DND-41 (cell line): ENCODE measurements around the gene DNM2.

Experiments
- ATAC-seq: fragments of 200-7000 bp; cut with Tn5 transposase; 3 replicates; pipeline ENCODE4 v1.9.1; 2021; ENCODE audit warnings: low read depth; ENCODE audit not compliant: insufficient read depth
- DNase-seq: peaks from one replicate; pipeline ENCODE4 v3.0.0-alpha.2; 2020
- H2AFZ ChIP-seq: 2 replicates; pipeline ENCODE4 v1.6.0; 2012; ENCODE audit warnings: low read depth, low read length
- H3K27ac ChIP-seq: 2 replicates; pipeline ENCODE4 v1.5.1; 2012; ENCODE audit warnings: low read length, inconsistent platforms
- H3K27me3 ChIP-seq: fragments of 200-600 bp; sonication (generic); 2 replicates; pipeline ENCODE4 v1.6.0; 2012; ENCODE audit warnings: low read length, mild to moderate bottlenecking, inconsistent platforms; ENCODE audit not compliant: insufficient read depth, poor library complexity
- H3K36me3 ChIP-seq: 2 replicates; pipeline ENCODE4 v1.5.1; 2012; ENCODE audit warnings: low read length, inconsistent platforms; ENCODE audit not compliant: insufficient read depth
- H3K4me1 ChIP-seq: 2 replicates; pipeline ENCODE4 v1.5.1; 2012; ENCODE audit warnings: mild to moderate bottlenecking, low read length; ENCODE audit not compliant: insufficient read depth
- H3K4me2 ChIP-seq: 2 replicates; pipeline ENCODE4 v1.6.0; 2012; ENCODE audit warnings: mild to moderate bottlenecking, moderate library complexity, low read length, inconsistent platforms; ENCODE audit not compliant: insufficient read depth
- H3K4me3 ChIP-seq, 2 experiments: fragments of 200-600 bp in 1 of 2; shearing (Covaris generic) in 1 of 2; 2 replicates each; pipeline ENCODE4 v1.5.1; 2012 to 2016; ENCODE audit warnings: inconsistent platforms in 2 of 2, low read length in 2 of 2, mild to moderate bottlenecking in 2 of 2, low read depth in 1 of 2, moderate library complexity in 1 of 2
- H3K79me2 ChIP-seq: 2 replicates; pipeline ENCODE4 v1.6.0; 2012; ENCODE audit warnings: low read length, inconsistent platforms; ENCODE audit not compliant: insufficient read depth
- H3K9ac ChIP-seq: 2 replicates; pipeline ENCODE4 v1.6.0; 2012; ENCODE audit warnings: low read depth, mild to moderate bottlenecking, inconsistent platforms, low read length, moderate library complexity
- H3K9me3 ChIP-seq: 2 replicates; pipeline ENCODE4 v1.5.1; 2012; ENCODE audit warnings: low read length, moderate library complexity, mild to moderate bottlenecking, inconsistent platforms; ENCODE audit not compliant: insufficient read depth, severe bottlenecking
- H4K20me1 ChIP-seq: 2 replicates; pipeline ENCODE4 v1.6.0; 2012; ENCODE audit warnings: low read length; ENCODE audit not compliant: insufficient read depth
- CTCF ChIP-seq: IDR thresholded peaks from 2 replicates; pipeline ENCODE4 v1.5.1; 2012; ENCODE audit warnings: borderline replicate concordance, low read length, moderate library complexity, mild to moderate bottlenecking; ENCODE audit not compliant: poor library complexity, severe bottlenecking; ENCODE audit errors: extremely low read depth
- EZH2 ChIP-seq: IDR thresholded peaks from 3 replicates; pipeline ENCODE4 v1.6.1; 2012; ENCODE audit warnings: borderline replicate concordance, low read depth, mild to moderate bottlenecking, moderate library complexity, low read length, inconsistent platforms; ENCODE audit not compliant: severe bottlenecking

DNM2 gene

GRCh38 chr19:10763828-10764339 lies 46.0 kb downstream of the DNM2 start:
- Histone ChIP-seq H3K4me2 (no peak overlapping the region), H3K9ac (no peak overlapping the region), H3K9me3 (no peaks in the 10 kb centered on the region), H3K79me2 (peaks cover 80% of the 10 kb centered on the region), H3K36me3 (peaks cover 61% of the 10 kb centered on the region), H3K4me1 (peaks cover 24% of the 10 kb centered on the region), H2AFZ (no peak overlapping the region), H3K27ac (peak overlapping the region; percentile 42; the same call in 1 of the 2 replicates), H4K20me1 (peaks cover 71% of the 10 kb centered on the region), H3K27me3 (no peaks in the 10 kb centered on the region), H3K4me3 (no peak overlapping the region)
- ATAC-seq: no peak
- no peak for DNase-seq
- no peak for TF ChIP-seq CTCF
- TF ChIP-seq EZH2: no peak

- Histone ChIP-seq H3K4me3 (no peak overlapping the region), H3K9me3 (no peaks in the 10 kb centered on the region), H3K27ac (0 out of 2 replicates have a peak overlapping the region, but pooled peaks have one; percentile 23), H4K20me1 (peaks cover 76% of the 10 kb centered on the region), H3K4me2 (no peak overlapping the region), H2AFZ (no peak overlapping the region), H3K36me3 (peaks cover 66% of the 10 kb centered on the region), H3K27me3 (no peaks in the 10 kb centered on the region), H3K9ac (no peak overlapping the region), H3K79me2 (peaks cover 85% of the 10 kb centered on the region), H3K4me1 (peaks cover 19% of the 10 kb centered on the region)
- TF ChIP-seq CTCF: no peak
- TF ChIP-seq EZH2: no peak
- DNase-seq (no peak), ATAC-seq (no peak)
Measured at GRCh38 chr19:10764340-10764894, 46.5 kb downstream of the DNM2 start.

GRCh38 chr19:10766049-10766623 lies 48.3 kb downstream of the DNM2 start:
- Histone ChIP-seq H3K4me3 (no peak overlapping the region), H3K27ac (no peak overlapping the region), H3K36me3 (peaks cover 75% of the 10 kb centered on the region), H2AFZ (no peak overlapping the region), H3K9ac (no peak overlapping the region), H3K4me2 (no peak overlapping the region), H3K27me3 (no peaks in the 10 kb centered on the region), H3K79me2 (peaks cover 93% of the 10 kb centered on the region), H3K9me3 (no peaks in the 10 kb centered on the region), H3K4me1 (peaks cover 3% of the 10 kb centered on the region; the same call in 1 of the 2 replicates), H4K20me1 (peaks cover 76% of the 10 kb centered on the region)
- DNase-seq (no peak), ATAC-seq (no peak)
- TF ChIP-seq CTCF (no peak), EZH2 (no peak)
